ENCODE measurements around the gene PDRG1.
A peak's percentile ranks its signal among the peaks of the same experiment; 100 is the strongest.

Gene PDRG1

GRCh38 chr20:31951530-31952453 lies at the start of gene PDRG1:
TSS of gene PDRG1 (minus strand) at chr20:31952046. CDS start at chr20:31951961, 85 bp downstream.
- peak; percentile 94 for DNase-seq

DNA sequence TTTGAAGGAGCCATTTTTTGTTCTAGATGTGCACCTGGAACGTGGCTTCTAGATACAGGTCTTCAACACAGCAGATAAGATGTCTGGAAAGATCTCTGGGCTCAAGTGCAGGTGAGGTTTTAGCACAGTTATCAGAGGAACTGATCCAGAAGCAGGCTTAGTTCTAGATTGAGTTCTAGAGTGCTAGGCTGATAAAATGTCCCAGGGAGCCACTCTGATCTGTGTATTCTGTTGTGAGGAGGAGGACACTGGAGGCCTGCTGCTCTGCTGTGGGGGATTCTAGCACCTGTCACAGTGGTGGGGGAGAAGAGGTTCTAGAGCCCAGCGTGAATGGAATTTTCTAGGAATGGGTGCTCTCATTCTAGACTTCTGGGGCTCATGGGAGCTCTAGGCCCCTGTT lies 46.4 kb upstream of the PDRG1 start:
- DNase-seq, result no peak

DNA sequence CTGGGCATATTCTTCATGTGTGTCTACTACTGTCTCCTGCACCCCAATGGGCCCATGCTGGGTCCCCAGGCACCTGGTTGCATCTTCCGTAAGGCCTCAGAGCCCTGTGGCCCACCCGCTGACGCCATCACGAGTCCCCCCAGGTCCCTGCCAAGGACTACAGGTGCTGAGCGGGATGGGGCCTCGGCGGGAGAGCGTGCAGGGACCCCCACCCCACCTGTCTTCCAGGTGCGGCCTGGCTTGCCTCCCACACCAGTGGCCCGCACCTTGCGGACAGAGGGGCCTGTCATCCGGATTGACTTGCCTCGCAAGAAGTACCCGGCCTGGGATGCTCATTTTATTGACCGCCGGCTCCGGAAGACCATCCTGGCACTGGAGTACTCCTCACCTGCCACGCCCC lies 45.1 kb upstream of the PDRG1 start:
- DNase-seq, result no peak

- DNase-seq, result no peak
Observed at GRCh38 chr20:31992086-31992485, 40.2 kb upstream of the PDRG1 start.

DNA sequence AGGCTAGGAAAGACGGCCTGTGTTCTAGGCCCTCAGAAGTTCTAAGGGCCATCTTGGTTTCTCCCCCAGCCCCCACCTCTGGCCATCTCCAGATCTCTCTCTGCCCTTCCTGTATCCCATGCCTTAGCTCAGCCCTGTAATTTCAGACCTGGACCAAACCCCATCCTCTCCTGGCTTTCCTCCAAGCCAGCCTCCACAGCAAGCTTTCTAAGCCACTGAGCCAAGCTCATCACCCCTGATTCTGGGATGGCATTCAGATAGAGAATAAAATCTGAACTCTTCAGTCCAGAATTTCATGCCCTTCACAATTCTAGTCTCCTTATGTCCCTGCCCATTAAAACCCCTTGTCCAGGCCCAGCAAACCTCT lies 39.5 kb upstream of the PDRG1 start:
- no peak for DNase-seq

- no peak for DNase-seq
Observed at GRCh38 chr20:31990641-31991338, 38.9 kb upstream of the PDRG1 start.

DNA sequence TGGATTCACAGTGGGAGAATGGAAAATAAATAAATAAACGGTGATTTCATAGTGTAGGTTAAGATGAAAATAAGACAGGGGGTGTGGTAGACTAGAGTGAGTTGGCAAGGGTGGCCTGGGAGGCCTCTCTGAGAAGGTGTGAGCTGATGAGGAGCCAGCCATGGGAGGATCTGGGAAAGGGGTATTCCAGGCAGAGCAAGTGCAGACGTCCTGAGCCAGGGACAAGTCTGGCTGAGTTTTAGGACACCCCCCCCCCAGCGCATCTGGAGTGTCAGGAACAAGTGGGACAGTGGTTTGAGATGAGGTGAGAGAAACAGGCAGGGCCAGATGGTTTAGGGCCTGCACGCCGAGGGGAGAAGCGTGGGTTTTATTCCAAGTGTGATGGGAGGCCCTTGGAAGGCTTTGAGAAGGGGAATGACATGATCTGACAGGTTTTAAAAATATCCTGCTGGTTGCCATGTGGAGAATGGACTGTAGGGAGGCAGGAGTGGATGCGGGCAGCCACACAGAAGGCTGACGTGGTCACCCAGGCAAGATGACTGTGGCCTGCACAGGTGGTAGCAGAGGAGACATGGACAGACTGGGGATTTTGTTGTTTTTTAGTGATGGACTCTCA lies 37.3 kb upstream of the PDRG1 start:
- no peak for DNase-seq

DNA sequence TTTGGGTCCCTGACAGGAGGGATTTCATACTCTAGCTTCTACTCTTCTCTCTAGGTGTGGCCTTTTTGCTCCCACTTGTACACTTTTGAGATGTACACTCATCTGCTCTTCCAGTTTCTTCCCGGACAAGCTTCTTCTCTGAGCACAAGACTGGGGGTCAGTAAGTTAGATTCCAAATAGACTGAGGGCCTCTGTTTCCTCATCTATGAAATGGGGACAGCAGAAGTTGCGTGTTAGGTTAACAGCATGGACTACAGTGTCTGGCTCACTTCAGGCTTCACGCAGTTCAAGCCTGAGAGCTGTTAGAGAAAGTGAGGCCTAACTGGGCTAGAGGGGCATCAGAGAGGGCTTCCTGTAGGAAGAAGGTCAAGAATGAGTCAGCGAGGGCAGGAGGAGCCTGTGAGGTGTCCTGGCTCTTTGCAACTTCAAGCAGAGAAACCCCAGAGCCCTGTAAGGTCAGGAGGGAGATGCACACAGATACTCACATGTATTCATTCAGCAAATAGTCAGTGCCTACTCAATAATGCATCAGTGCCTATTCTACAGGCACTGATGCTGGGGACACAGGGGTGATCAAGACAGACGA lies 36.7 kb upstream of the PDRG1 start:
- no peak for DNase-seq

DNA sequence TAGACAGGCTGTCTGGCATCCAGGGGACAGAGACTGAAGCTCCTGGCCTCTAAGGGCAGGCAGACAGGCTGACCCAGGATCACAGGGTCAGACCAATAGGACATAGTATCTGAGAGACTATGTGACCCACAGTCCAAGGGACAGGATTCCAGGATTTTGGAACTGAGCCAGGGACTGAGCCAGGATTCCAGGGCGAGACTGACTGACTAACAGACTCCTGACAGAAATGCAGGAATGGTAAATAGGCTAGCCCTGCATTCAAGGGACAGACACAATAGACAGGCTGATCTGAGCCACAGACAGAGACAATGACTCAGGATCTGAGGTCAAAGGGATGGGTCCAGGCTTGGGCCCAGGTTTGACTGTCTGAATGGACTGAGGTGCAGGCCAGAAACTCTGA lies 35.9 kb upstream of the PDRG1 start:
- no peak for DNase-seq

DNA sequence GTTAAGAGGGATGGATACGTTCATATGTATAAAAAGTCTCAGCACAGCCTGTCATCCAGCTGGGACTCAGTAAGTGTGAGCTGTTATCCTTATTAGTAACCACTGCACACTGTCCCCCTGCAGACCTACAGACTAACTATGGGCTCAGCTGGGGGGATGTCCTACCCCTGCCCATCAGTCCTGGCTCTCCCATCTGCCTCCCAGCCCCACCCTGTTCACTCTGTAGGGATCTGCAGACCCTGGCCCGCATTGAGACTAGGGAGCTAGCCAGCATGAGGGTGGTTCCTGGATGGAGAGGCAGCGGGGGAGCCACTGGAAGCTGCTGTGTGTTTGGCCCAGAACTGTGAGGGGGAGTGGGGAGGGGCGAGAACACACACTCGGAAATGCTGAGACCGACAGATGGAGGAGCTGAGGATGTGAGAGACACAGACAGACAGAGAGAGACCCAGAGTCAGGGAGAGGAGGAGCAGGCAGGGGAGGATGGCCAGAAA lies 33.2 kb upstream of the PDRG1 start:
- DNase-seq, result no peak

DNA sequence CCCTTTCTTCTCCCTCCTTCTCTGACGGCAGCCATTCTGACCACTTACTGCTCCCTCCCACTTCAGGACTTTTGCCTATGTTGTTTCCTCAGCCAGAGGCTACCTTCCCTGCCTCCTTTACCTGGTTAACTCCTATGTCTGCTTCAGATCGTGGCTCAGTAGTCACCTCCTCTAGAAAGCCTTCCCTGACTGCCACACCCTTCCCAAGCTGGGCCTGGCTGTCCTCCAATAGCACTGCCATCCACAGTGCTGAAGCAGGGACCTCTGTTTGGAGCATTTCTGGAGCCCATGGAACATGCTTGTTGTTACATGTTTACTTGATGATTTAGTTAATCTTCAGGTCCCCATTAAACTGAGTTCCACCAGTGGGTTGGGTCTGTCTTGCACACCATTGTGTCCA lies 29.9 kb upstream of the PDRG1 start:
- DNase-seq, result no peak

GRCh38 chr20:31979713-31980426 lies 28.0 kb upstream of the PDRG1 start:
- no peak for DNase-seq

- no peak for DNase-seq
Observed at GRCh38 chr20:31977080-31977479, 25.2 kb upstream of the PDRG1 start.

- DNase-seq, result no peak
Observed at GRCh38 chr20:31975874-31976273, 24.0 kb upstream of the PDRG1 start.

DNA sequence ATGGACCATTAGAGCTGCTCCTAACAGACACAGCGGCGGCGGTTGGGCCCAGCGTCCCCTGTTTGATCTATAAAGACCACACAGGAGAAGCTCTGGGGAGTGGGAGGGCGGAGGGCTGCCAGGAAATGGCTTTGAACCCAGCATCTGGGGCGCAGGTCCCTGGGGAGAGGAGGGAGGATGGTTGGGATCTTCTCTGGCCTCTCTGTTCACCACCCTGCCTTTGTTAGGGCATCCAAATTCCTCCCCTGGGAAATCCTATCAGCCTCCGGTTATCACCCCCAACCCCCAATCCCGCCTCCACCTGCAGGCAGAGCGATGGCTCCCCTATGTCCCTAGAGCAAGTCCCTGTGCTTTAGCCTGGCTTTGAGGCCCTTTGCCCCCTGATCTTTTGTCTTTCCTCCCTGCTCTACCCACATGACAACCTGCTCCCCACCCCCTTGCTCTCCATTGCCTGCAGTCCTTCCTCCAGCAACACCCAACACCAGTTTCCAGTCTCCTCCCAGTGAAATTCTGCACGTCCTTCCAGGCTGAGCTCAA lies 23.2 kb upstream of the PDRG1 start:
- no peak for DNase-seq

GRCh38 chr20:31974296-31974695 lies 22.4 kb upstream of the PDRG1 start:
- DNase-seq, result no peak

DNA sequence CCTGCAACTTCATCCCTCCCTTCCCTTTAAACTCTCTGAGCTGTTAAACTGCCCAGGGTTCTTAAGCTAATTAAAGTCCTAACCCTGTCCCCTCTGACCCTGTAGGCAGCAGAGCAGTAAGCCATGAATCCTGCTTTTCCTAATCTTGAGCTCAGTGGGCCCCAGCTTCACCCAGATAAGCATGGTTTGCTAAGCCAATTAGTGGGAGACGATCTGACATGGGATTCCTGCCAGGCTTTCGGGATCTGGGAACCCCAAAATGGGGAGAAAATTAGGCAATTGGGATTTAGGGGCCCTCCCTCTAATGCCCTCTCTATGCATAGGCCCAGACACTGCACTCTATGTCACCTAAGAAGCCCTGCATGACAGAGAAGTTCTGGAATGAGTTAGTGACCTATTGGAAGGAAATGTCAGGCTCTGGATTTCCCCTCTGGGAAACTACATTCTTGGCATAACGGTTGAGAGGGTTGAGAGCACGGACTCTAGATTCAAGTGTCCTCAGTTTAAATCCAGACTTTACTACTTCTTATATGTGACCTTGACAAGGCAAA lies 20.7 kb upstream of the PDRG1 start:
- no peak for DNase-seq

- DNase-seq, result no peak
Observed at GRCh38 chr20:31969991-31970390, 18.1 kb upstream of the PDRG1 start.

DNA sequence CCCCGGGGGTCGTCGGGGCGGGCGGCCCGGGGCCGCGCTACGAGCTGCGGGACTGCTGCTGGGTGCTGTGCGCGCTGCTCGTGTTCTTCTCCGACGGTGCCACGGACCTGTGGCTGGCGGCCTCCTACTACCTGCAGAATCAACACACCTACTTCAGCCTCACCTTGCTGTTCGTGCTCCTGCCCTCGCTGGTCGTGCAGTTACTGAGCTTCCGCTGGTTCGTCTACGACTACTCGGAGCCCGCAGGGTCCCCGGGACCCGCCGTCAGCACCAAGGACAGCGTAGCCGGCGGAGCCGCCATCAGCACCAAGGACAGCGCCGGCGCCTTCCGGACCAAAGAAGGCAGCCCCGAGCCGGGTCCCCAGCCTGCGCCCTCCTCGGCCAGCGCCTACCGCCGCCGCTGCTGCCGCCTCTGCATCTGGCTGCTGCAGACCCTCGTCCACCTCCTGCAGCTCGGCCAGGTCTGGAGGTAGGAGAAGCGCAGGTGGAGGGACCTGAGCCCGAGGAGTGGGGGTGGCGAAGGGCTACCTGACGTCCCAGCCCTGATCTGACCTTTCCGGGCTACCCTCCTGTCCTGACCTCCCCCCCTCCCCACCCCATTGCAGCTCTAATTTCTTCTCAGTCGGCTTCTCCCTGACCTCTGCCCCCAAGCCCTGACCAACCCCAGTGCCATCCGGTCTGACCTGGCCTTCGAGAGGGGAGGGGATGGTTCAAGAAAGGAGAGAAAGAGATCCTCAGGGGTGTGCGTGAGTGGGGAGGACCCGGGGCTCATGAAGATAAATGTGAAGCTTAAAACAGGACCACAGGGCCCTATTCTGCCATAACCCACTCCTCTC lies 16.7 kb upstream of the PDRG1 start:
- peak; percentile 61 for DNase-seq

DNA sequence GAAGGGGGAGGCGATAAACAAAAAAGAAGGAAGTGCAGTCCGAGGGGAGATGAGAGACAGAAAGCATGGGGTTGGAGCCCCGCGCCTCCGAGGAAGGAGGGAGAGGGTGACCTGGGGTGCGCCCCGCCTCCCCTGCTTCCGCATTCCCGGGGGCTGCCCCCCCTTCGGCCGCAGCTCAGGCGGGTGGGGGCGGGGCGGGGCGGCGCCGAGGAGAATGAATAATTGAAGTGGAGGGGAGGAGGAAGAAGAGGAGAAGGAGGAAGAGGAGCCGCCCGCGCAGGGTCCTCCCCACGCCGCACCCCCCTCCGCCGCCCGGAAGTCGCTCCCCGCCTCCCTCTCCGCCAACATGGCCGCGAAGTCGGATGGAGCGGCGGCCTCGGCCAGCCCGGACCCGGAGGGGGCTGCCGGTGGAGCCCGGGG lies 16.0 kb upstream of the PDRG1 start, which contains the start of gene XKR7:
Gene XKR7 (plus strand): TSS at position 322 of the 420 bp plus-strand sequence. CDS start 25 bp downstream, at position 347.
- DNase-seq, result no peak
